HepG2 (cell line): Measurements from ENCODE around the gene SLC9B2. TPM values are rescaled to one million over a fixed set of nuclear protein-coding genes. Genes with fewer than 3 reads are reported as not detected.

Source experiments
- ATAC-seq: fragments of 200-7000 bp; cut with Tn5 transposase; 3 replicates; pipeline ENCODE4 v1.9.1; 2020; ENCODE audit warnings: mild to moderate bottlenecking, moderate library complexity
- BruUV-seq: library from RNA; stranded (reverse); fragments of 400-500 nt; replicated peaks from 2 replicates; lab custom pipeline; 2021; lab: Mats Ljungman, UMichigan
- CTCF ChIA-PET: fragments of 300-600 bp; formaldehyde crosslinking; extraction: SDS; loops from one replicate; lab custom pipeline; 2021; ENCODE audit warnings: low total read pairs, inconsistent platforms, low intra/inter-chr PET ratio; lab: Yijun Ruan, JAX
- POLR2A ChIA-PET: fragments of 350-600 bp; sonication (Branson Sonifier 250); formaldehyde crosslinking; loops from one replicate; lab custom pipeline; 2020; ENCODE audit warnings: antibody characterized with exemption, inconsistent platforms; lab: Yijun Ruan, JAX
- DNase-seq: peaks from one replicate; pipeline ENCODE4 v3.0.0-alpha.2; 2015; ENCODE audit warnings: low spot score
- FAIRE-seq: peaks from 3 replicates; lab custom pipeline; 2011; peaks lifted over from hg19 to GRCh38; lab: Jason Lieb, UNC
- H2AFZ ChIP-seq: one replicate; pipeline ENCODE4 v1.6.1; 2011; ENCODE audit warnings: low read length, inconsistent platforms
- H3K27ac ChIP-seq: fragments of 300-600 bp; 3 replicates; pipeline ENCODE4 v1.8.0; 2011; ENCODE audit warnings: mixed run types, mild to moderate bottlenecking, mixed read lengths, low read length, inconsistent platforms; ENCODE audit not compliant: insufficient read depth; ENCODE audit errors: extremely low read length
- H3K27me3 ChIP-seq, 2 experiments: fragments of 200-600 bp in 1 of 2; 2 replicates in 1 of 2; 3 replicates in 1 of 2; pipeline versions ENCODE4 v1.6.0 to v1.8.0; 2011; ENCODE audit warnings: low read length in 2 of 2, mild to moderate bottlenecking in 2 of 2, moderate library complexity in 2 of 2, inconsistent platforms in 1 of 2; ENCODE audit not compliant: insufficient read depth in 2 of 2, control insufficient read depth in 1 of 2
- H3K36me3 ChIP-seq, 2 experiments: fragments of 200-600 bp in 1 of 2; replicated peaks in 1 of 2; 2 replicates in 1 of 2; 3 replicates in 1 of 2; pipeline versions ENCODE4 v1.5.1 to v1.8.0; 2011; ENCODE audit warnings: low read length in 2 of 2, inconsistent platforms in 1 of 2; ENCODE audit not compliant: insufficient read depth in 2 of 2, control insufficient read depth in 1 of 2
- H3K4me1 ChIP-seq: 2 replicates; pipeline ENCODE4 v1.5.1; 2012; ENCODE audit warnings: low read length, inconsistent platforms; ENCODE audit not compliant: insufficient read depth
- H3K4me2 ChIP-seq: 2 replicates; pipeline ENCODE4 v1.6.0; 2011; ENCODE audit warnings: low read depth, low read length, inconsistent platforms
- H3K4me3 ChIP-seq, 3 experiments: fragments of 200-600 bp in 1 of 3; sonication (generic), shearing (Covaris generic) in 1 of 3; replicated peaks in 1 of 3; 2 replicates each; pipeline ENCODE4 v1.5.1; 2011 to 2016; ENCODE audit warnings: low read length in 3 of 3, inconsistent platforms in 2 of 3, low read depth in 2 of 3, mild to moderate bottlenecking in 2 of 3, control low read depth in 1 of 3, mixed read lengths in 1 of 3; ENCODE audit not compliant: insufficient read depth in 1 of 3
- H3K79me2 ChIP-seq: one replicate; pipeline ENCODE4 v1.6.1; 2011; ENCODE audit warnings: low read length, inconsistent platforms; ENCODE audit not compliant: insufficient read depth
- H3K9ac ChIP-seq: 2 replicates; pipeline ENCODE4 v1.6.0; 2011; ENCODE audit warnings: mild to moderate bottlenecking, low read depth, low read length, inconsistent platforms; ENCODE audit not compliant: insufficient read depth
- H3K9me3 ChIP-seq: 2 replicates; pipeline ENCODE4 v1.5.1; 2012; ENCODE audit warnings: mild to moderate bottlenecking, low read length
- H4K20me1 ChIP-seq: 2 replicates; pipeline ENCODE4 v1.6.0; 2011; ENCODE audit warnings: inconsistent platforms, mild to moderate bottlenecking, low read length, moderate library complexity; ENCODE audit not compliant: insufficient read depth
- ARNT2 ChIP-seq: sonication (generic); formaldehyde crosslinking; IDR thresholded peaks from 2 replicates; pipeline ENCODE4 v1.8.0; 2022; ENCODE audit warnings: mild to moderate bottlenecking, low read depth, missing genetic modification reagents, moderate library complexity
- HOXA3 ChIP-seq: sonication (generic); formaldehyde crosslinking; IDR thresholded peaks from 2 replicates; pipeline ENCODE4 v1.5.0; 2020; ENCODE audit warnings: missing genetic modification reagents
- JDP2 ChIP-seq: sonication (generic); formaldehyde crosslinking; IDR thresholded peaks from 2 replicates; pipeline ENCODE4 v1.8.1; 2022; ENCODE audit warnings: missing genetic modification reagents, borderline replicate concordance
- KDM2A ChIP-seq: sonication (generic); formaldehyde crosslinking; IDR thresholded peaks from 2 replicates; pipeline ENCODE4 v1.4.0; 2020; ENCODE audit warnings: low read depth, missing genetic modification reagents, borderline replicate concordance
- PHB2 ChIP-seq: fragments of 450-650 bp; IDR thresholded peaks from 2 replicates; pipeline ENCODE4 v1.6.1; 2018; ENCODE audit not compliant: partially characterized antibody
- SRSF9 ChIP-seq: fragments of 200-400 bp; formaldehyde crosslinking; IDR thresholded peaks from 2 replicates; pipeline ENCODE4 v1.6.1; 2018; ENCODE audit warnings: borderline replicate concordance, mild to moderate bottlenecking, low read depth, low read length; ENCODE audit not compliant: insufficient read depth, poor library complexity, severe bottlenecking
- TEAD3 ChIP-seq: optimal IDR thresholded peaks from 2 replicates; pipeline ENCODE3; 2016; ENCODE audit warnings: borderline replicate concordance
- ZFP36L2 ChIP-seq: sonication (generic); formaldehyde crosslinking; IDR thresholded peaks from 2 replicates; pipeline ENCODE4 v1.4.0; 2020; ENCODE audit warnings: missing genetic modification reagents
- ZNF234 ChIP-seq: sonication (generic); formaldehyde crosslinking; conservative IDR thresholded peaks from 2 replicates; pipeline ENCODE4 v1.5.1; 2020; ENCODE audit warnings: mild to moderate bottlenecking, missing genetic modification reagents
- ZNF260 ChIP-seq: sonication (generic); formaldehyde crosslinking; IDR thresholded peaks from 2 replicates; pipeline ENCODE4 v1.4.0; 2020; ENCODE audit warnings: missing genetic modification reagents, low read depth, mild to moderate bottlenecking, borderline replicate concordance
- ZNF326 ChIP-seq: sonication (generic); formaldehyde crosslinking; IDR thresholded peaks from 2 replicates; pipeline ENCODE4 v1.4.0; 2020; ENCODE audit warnings: missing genetic modification reagents, borderline replicate concordance
- ZSCAN22 ChIP-seq: sonication (generic); formaldehyde crosslinking; IDR thresholded peaks from 2 replicates; pipeline ENCODE4 v1.4.0; 2020; ENCODE audit warnings: mild to moderate bottlenecking, missing genetic modification reagents
- WGBS: methylation state at CpG from one replicate; pipeline ENCODE4 v1.1.6; 2017; ENCODE audit warnings: low lambda C conversion rate; 5-methylcytosine and 5-hydroxymethylcytosine counted together
- in situ Hi-C: cut with HindIII; loops from 2 replicates; pipeline ENCODE4 v1.10.0; 2017; ENCODE audit warnings: low pct_unique_long_range_greater_than_20kb; ENCODE audit not compliant: extremely low pct_ligation_motif_present
- intact Hi-C: fragments of 100-400 bp; cut with micrococcal nuclease; formaldehyde crosslinking; loops from one replicate; pipeline ENCODE4 v1.10.0; 2022; ENCODE audit not compliant: unreplicated experiment
- polyA plus RNA-seq, 8 experiments: library from polyadenylated mRNA; depleted of rRNA in 3 of 8; stranded (reverse) in 7 of 8; unstranded in 1 of 8; fragments of >200 nt; fragmentation: Illumina TruSeq in 4 of 8; extraction: Trizol in 4 of 8; gene quantifications; 2 replicates each; pipeline versions ENCODE4 v1.2.1 to v1.2.3, GENCODE V29; 2011 to 2016; ENCODE audit warnings: low read depth in 4 of 8, missing spikeins in 1 of 8, mixed read lengths in 1 of 8; ENCODE audit not compliant: insufficient read depth in 1 of 8
- total RNA-seq, 5 experiments: library from RNA; depleted of rRNA; stranded (reverse); fragments of >200 nt; fragmentation: Illumina TruSeq; extraction: Trizol; gene quantifications; 2 replicates each; pipeline ENCODE4 v1.2.3, GENCODE V29; 2016; ENCODE audit warnings: low read depth in 1 of 5

Gene SLC9B2
- total and polyA plus RNA-seq, 2 of the 13 experiments (the other 11 are each of a cell fraction or from before 2014, with no cell fraction given) = 23.5 to 38.5 TPM

DNA sequence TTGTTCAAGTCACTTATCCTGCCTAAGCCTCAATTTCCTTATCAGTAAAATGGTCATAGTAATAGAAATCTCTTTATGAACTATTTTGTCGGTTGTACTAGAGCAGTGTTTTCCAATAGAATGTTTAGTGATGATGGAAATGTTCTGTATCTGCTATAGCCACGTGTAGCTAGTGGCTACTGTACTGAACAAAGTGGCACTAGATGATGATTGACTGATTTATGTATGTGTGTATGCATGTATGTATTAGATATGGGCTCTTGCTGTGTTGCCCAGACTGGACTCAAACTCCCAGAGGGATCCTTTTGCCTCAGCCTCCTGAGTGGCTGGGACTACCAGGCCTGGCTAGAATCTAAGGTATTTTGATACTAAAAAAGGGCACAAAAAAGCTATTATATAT is 32.4 kb downstream of the SLC9B2 start:
- peaks cover 7 to 47% of the 10 kb centered on the region in 2 experiments for H3K36me3 ChIP-seq
- in situ Hi-C loops (loop anchor here (5.0 kb wide), 1 partner anchor 43 kb away; no protein-coding TSS in a partner anchor), intact Hi-C loops (no loop called here)
- CTCF ChIA-PET = no interaction called here
- FAIRE-seq (no peak), ATAC-seq (no peak), DNase-seq (no peak)
- POLR2A ChIA-PET = no interaction called here
- H3K27me3 ChIP-seq = no peaks in the 10 kb centered on the region
- no peak overlapping the region for H3K4me3 ChIP-seq
- no peak overlapping the region for H3K4me2 ChIP-seq
- TF ChIP-seq TEAD3 (CRISPR knock-in tag) (no peak), ZFP36L2 (CRISPR knock-in tag) (no peak), ZNF234 (CRISPR knock-in tag) (no peak), SRSF9 (no peak), PHB2 (no peak), KDM2A (CRISPR knock-in tag) (no peak), ZNF326 (no peak), HOXA3 (CRISPR knock-in tag) (no peak), JDP2 (CRISPR knock-in tag) (no peak), ZNF260 (CRISPR knock-in tag) (no peak), ZSCAN22 (no peak), ARNT2 (CRISPR knock-in tag) (no peak)
- H2AFZ ChIP-seq = no peak overlapping the region
- no TSS peak for BruUV-seq
- 92% methylated on average over 2 of the region's 2 CpGs for WGBS
- no peaks in the 10 kb centered on the region for H4K20me1 ChIP-seq
- peaks cover 9% of the 10 kb centered on the region for H3K4me1 ChIP-seq
- H3K9ac ChIP-seq = no peak overlapping the region
- no peak overlapping the region for H3K27ac ChIP-seq
- H3K9me3 ChIP-seq = no peaks in the 10 kb centered on the region
- no peaks in the 10 kb centered on the region for H3K79me2 ChIP-seq
